Measurements from ENCODE around the gene PRTFDC1.
"Not testable (repeated sequence)": the region's sequence is repeated elsewhere in the genome, so short reads cannot be mapped to it uniquely, and the experiment has no call there.

Gene PRTFDC1

DNA sequence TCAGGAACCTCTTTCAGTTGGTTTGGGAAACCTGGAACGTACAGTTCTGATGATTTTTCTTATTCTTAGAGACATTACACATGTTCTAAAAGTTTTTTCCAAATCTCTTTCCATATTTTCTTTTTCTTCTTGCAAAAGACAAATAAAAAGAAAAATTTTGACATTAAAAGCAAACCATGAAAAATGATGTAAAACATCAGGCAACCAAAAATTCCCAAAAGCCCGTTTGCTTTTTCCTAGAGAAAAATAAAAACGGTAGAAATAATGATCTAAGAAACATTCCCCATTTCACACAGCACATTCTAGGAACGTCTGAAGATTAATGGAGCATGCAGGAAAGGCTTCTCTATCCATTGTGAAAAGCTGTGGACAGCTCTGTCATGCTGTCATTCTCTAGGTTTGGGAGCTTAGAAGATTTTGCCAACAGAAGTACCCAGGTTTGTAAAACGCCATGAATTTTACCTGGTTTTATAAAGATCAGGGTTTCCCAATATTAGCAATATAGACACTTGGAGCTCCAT, 11.2 kb upstream of the PRTFDC1 start:
- no peak for FAIRE-seq

DNA sequence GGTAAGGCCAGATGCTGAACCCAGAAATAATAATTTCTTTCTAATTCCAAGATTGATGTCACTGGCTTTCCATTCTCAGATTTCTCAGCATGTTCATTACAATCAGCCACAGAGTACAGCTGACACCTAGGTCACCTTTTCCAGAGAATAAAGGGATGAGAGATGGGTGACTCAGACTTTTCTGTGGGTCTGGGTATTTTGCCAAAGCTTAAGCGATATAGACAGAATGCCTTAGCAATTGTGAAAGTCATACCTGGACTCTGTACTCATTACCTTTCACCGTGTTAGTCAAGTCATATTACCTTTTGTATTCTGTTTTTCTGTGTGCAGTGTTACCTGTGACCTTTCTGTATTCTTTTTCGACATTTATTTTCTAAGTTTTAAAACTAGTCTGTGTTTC, 10.6 kb upstream of the PRTFDC1 start:
- no peak for FAIRE-seq

DNA sequence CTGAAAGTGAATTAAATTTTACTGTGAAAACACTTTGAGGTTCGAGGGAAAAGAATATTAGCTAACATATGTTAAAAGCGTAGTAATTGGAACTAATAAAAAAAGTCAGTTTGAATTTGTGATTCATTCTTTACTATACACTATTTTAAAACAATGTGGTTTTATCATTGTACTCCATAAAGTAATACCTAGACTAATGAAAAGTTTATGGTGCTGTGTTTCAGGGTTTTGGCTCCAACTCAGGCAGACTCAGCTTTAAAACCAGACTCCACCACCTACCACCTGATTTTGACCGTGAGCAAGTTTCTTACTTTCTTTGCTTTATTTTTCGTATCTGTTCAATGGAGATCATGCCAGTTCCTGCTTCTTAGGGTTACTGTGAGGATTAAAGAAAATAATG, 9.2 kb upstream of the PRTFDC1 start:
- FAIRE-seq, result no peak

DNA sequence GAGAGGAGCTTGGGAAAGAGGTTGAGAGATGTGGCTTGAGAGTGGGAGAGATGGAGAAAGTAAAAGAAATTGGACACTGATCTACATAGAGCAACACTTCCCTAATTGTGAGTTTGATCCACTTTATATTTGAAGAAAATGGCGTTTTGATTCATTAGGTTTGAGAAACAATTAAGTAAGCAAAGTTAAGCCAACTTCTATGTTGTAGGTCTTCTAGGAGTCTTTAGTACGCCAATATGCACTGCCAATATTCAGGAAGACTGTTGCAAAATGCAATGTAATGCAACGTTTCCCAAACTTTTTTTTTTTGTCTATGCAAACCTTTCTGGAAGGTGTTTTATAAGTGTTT, 7.0 kb upstream of the PRTFDC1 start:
- FAIRE-seq, result no peak

DNA sequence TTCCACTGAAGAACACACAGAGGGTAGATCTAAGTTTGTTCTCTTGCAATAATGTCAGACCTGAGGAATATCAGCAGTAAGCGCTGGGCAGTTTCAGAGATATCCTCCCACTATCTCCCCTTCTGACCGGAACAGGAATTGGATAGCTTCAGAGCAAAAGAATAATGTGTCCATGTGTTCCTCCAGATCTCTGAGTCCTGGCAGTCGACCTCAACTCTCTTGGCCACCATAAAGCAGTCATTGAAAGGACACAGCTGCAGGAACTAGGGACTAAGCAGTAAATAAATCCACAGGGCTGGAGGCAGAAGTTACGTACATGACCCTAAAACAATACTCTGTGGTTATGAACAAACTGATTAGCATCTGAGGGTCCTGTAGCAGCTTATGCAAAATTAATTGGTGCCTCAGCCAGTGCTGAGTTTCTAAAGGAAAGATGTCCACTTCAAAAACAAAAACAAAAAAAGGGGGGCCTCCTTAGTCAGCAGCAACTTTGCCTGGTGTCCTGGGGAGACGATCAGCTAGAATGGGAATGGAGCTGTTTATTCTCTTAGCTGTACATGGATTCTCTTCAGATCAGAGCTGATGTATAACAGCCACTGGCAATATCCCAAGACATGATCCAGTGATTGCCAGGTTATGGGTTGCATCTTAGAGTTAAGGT, 6.4 kb upstream of the PRTFDC1 start:
- FAIRE-seq, result no peak

DNA sequence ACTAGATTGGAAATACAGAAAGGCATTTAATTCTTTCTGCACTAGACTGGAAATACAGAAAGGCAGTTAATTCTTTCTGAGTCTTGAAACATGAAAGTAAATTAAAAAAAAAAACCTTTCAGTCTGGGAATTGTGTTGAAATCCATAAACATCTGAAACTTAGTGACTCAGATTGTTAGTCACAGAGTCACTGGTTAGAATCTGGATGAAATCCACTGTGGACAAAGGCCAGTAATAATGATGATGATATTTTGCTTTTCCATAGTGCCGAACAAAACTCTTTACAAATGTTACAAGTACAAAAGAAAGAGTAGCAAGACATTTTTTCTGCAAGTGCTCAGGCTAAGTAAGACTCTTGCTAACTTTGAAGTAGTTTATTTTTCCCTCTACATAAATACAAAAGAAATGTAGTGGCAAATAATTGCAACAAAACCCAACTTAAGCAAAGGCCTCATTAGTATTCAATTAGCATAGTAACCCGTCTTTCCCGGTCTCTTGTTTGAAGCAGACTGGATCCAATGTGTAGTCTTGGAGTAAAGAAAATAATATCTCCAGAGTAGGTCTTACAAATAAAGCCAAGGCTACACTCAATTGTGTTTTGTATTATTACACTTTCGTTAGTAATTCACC, 5.8 kb upstream of the PRTFDC1 start:
- FAIRE-seq, result no peak

DNA sequence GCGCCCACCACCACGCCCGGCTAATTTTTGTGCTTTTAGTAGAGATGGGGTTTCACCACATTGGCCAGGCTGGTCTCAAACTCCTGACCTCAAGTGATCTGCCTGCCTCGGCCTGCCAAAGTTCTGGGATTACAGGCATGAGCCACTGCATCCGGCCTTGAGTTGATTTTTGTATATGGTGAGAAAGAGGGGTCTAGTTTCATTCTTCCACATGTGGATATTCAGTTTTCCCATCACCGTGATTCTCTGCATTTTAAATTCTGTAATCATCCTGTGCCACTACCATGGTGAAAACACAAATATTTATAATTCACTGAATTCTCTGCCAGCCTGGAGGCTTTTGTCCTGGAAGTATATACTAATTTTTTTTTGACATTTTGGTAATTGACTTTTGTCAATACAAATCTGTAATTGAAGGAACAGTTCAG, 5.2 kb upstream of the PRTFDC1 start:
- FAIRE-seq, result not testable (repeated sequence)

DNA sequence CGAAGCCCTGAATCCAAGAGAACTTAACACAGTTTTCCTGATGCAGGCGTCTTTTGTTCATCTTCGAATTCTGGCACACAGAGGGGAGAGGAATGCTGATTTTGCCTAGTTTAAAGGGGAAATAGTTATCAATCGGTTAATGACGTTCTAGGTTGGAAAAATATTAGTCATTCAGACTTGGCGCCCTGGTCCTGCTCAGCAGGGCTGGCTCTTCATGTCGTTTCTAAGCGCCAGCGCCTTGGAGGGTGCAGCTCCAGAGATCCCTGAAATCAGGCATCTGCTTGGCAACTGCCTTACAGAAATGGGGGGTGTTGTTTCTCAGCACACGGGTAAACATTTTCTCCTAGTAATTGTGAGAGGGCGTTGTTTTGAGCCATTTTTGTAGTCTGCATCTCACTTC, 1.3 kb upstream of the PRTFDC1 start:
- no peak for FAIRE-seq

DNA sequence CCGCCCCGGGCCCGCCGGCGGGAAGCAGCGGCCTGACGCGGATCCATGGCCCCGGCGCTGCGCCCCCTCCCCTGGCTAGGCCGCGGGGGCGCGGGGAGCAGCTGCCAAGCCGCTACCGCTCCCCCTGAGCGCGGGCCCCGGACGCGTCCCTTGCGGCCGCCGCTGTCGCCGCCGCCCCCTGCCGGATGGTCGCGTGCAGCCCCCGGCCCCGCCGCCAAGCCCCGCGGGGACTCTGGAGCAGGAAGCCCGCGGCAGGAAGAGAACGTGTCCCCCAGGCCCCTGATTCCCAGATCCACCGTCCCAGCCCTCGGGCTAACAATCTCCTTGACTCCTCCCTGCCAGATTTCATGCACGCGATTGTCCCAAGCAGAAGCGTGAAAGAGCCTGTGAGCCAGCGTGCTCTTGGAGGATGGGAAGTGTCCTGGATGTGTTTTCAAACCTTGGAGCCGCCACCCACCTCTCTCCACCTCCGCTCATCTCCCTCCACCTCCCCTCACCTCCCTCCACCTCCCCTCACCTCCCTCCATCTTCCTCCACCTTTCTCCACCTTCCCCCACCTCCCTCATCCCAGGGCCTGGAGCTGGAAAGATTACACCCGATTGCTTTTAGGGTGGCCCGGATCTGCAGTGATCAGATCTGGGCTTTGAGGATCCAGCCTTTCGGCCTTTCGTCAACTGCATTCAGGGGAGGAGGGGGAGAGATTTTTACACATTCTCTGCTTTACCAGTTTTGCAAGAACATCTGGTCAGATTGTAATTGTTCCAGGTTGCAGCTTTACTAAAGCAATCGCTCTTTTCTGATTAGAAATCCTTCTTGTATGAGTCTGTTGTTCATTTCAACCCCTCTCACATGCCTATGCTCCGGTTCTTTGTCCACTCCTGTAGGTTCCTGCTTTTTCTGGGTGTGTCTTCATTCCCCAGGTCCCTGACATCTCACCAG, 570 bp upstream of the PRTFDC1 start:
- FAIRE-seq, result no peak

DNA sequence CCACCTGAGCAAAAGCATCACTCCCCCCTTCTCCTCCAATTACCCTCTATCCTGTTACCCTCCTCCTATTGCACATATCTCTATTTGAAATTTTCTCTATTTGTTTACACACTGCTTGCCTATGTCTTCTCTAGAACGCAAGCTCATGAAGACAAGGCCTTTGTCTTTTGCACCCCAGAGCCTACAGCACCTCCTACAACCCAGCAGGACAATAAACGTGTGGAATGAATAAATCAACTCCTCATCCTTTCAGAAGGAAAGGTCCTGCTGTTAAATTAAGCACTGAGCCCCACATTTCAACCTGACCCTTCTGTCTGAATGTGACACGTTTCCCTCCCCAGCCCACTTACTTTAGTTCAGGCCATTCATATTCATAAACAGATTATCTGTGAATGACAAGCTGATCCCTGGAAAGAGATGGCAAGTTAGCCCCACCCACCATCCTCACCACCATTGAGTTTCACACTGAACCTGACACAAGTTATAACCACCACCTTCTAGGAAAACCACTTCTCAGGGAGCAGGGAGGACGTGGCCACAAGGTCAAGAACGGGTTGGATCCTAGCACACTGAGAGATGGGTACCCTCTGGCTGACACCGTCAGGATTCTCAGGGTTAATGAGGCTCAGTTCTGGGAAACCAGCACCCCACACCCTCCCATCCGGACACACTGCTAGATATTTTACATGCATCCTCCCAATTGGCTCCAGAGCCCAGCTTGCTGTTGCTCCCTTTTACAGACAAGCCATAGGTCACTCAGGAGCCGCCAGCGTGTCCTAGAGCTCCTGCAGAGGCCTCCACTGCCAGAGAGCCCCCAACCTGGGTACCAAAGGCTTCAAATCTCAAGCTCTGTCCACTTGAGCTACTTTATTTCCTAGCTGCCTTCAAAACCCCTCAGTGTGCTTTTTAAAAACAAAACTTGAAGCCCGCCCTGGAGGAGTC, 934 bp downstream of the PRTFDC1 start:
- no peak for FAIRE-seq

DNA sequence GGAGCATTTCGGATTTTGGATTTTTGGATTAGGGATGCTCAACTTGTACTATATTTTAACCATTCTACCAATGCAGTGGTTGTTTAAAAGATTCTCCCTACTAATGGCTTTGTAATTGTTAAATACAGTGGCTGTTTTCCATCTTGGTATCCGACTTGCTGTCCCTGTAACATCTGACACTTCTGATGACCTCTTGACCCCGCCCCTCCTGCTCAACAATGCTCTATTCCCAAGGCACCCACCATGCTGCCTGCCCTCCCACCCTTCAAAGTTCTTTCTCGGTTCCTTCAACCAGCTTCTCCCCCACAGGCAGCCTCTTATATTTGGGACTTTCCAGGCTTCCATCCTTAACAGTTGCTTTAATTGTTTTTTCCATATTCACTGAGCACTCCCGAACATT, 2.0 kb downstream of the PRTFDC1 start:
- no peak for FAIRE-seq

DNA sequence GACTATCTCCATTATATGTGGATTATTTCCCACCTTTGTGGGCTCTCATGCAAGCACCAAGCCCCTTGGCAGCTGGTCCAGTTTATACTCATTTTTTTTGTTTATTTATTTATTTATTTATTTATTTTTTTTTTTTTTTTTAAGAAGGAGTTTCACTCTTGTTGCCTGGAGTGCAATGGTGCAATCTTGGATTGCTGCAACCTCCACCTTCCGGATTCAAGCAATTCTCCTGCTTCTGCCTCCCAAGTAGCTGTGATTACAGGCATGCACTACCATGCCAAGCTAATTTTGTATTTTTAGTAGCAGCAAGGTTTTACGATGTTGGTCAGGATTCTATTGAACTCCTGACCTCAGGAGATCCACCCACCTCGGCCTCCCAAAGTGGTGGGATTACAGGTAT, 2.8 kb downstream of the PRTFDC1 start:
- no peak for FAIRE-seq

DNA sequence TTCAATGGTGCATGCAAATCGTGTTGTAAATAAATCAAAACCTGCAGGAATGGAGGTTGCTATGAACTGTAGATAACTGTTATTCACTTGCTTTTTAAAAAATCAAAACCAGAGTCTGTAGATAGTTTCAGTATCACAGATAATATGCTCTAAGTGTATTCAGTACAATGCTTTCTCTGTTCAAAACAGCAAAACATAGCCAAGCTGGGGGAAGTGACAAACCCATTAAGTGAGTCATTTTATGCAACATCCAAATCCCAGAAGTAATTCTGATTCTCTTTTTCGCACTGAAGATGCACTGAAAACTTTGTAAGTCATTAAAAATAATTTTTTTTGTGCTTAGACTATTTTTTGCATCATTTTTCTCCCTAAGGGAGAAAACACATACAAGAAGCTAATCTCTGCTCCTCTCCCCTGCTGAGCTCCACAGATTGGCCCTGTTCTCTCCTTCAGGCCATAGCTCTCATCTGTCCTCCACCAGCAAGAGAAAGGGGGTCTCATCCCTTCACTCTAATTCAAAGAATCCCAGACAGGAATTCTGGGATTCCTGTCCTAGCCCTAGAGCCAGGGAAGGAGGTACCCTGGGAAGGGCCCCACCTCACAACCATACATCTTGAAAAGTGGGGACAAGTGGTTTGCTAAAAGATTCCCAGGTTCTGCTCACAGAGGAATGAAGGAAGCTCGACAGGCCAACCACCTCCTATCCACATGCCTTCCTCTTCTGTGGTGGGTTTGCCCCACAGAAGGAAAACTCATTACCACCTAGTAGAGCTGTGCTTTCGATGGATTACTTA, 4.9 kb downstream of the PRTFDC1 start:
- FAIRE-seq, result no peak

DNA sequence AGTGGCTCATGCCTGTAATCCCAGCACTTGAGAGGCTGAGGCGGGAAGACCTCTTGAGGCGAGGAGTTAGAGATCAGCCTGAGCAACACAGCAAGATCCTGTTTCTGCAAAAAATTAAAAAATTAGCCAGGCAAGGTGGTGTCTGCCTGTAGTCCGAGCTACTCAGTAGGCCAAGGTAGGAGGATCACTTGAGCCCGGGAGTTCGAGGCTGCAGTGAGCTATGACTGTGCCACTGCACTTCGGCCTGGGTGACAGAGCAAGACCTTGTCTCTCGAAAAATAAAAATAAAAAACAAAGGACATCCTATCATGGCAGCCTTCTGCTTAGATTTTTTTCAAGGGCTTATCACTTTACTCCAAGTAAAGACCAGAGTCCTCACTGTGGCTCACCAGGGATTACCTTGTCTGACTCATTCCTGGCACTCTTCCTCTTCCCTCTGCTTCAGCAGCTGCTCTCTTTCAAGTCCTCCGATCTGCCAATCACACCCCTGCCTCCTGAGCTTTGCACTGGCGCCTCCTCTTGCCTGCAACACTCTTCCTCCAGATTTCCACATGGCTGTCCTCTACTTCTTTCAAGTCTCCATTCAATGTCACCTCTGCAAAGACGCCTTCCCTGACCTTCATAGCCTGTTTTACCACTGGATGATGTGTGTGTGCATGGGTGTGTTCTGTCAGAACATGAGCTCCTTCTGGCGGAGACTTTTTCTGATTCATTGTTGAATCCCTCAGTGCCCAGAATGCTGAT, 7.7 kb downstream of the PRTFDC1 start:
- no peak for FAIRE-seq

DNA sequence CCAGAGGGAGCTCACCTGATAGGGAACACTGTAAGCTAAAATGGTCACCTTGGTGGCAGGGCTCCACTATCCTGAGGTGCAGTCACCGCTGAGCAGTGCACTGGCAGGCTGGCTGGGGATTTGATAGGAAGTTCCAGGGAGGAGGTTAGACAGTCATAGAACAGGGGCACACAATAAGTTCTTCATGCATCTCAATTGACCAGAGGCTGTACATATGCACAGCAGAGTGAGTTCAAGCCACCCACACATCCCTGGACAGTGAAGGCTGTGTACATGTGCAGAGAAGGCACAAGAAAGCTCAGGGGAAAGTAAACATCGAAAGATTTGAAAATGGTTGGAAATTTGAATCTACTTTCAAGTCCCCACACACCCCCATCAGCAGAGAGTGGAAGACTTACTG, 13.9 kb downstream of the PRTFDC1 start:
- no peak for FAIRE-seq

DNA sequence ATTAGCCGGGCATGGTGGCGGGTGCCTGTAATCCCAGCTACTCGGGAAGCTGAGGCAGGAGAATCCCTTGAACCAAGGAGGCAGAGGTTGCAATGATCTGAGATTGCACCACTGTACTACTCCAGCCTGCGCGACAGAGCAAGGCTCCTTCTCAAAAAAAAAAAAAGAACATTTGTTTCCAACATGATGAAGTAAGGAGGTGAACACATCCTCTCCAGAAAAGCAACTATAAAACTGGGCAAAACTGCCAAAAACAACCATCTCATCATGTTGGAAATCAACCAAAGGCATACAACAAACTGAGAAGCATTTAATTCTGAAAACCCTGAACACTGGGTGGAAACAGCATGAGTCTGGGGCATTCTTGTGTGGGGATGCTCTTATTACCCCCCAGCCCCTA, 14.3 kb downstream of the PRTFDC1 start:
- FAIRE-seq, result no peak

DNA sequence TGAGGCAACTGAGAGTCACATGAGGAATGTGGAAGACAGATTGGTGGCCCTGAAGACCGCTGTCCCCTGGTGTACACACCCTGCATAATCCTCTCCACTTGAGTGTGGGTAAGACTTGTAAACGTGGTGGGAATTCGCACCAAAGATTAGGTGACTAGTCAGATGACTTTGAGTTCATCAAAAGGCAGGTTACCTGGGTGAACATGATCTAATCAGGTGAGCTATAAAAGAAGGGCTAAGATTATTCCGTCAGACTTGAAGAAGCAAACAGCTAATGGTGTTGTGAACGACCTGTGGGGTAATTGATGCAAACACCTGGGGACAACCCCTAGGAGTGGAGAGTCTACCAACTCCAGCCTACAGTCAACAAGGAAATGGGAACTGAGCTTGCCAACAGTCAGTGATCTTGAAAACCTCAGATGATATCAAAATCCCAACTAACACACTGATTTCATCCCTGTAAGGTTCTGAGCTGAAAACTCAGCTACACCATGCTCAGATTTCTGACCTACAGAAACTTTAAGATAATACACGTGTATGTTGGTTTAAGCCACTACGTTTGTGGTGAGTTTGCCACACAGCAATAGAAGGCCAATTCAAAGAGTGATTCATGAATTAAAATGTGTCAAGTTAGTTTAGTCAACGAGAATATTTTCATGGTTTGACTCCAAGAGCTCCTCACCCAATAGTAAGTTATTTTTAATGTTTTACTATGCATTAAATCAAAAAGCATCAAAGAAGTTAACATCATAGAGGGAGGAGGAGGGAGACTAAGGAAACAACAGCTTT, 16.7 kb downstream of the PRTFDC1 start:
- FAIRE-seq, result no peak

DNA sequence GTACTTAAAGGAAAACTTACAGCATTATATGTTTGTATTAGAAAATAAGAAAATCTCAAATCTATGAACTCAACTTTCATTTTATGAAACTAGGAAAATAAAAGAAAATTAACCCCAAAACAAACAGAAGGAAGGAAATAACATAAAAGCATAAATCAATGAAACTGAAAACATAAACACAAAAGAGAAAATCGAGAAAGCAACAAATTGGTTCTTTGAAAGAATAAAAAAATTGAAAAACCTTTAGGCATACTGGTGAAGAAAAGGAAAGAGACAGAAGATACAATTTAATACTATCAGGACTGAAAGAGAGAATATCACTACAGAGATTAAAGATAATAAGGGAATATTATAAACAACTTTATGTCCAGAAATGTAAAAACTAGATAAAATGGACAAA, 21.2 kb downstream of the PRTFDC1 start:
- no peak for FAIRE-seq

DNA sequence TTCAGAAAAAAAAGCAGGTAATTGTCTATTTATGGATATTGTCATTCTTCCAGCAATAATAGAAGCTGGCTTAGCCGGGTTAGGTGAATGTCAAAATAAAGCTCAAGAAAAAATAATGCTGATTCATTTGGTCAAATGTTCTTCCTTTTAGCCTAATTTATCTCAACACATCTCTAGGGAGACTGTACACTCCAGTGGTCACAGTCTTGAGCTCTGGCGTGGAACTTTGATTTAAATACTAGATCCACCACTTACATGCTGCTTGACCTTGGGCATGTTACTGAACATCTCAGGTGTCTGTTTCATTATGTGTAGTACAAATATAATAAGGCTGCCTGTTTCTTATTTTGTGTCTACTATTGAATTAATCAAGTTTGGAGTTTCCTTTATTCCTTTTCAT, 22.0 kb downstream of the PRTFDC1 start:
- no peak for FAIRE-seq

DNA sequence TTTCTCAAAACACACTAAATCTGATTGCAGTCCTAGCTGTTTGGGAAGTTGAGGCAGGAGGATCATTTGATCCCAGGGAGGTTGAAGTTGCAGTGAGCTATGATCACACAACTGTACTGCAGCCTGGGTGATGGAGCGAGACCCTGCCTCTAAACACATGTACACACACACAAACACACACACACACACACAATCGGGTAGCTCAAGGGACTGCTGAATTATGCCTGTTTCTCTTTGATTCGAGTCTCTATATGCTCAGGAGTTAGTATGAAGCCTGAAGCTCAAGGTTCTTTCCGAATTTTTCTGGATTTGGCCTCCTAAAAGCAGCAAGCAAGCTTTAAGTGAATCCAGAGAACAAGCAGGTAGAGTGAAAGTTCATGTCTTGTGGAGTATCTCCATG, 22.5 kb downstream of the PRTFDC1 start:
- FAIRE-seq, result no peak

Data from TTC549 (cell line).